BJ (cell line): ENCODE data around the gene LYPD6B. TPM values are rescaled to one million over a fixed set of nuclear protein-coding genes. Genes with fewer than 3 reads are reported as not detected.

Experiments
- CTCF ChIA-PET: fragments of 350-600 bp; formaldehyde crosslinking; extraction: SDS; loops from one replicate; lab custom pipeline; 2021; ENCODE audit warnings: antibody characterized with exemption, inconsistent platforms; lab: Yijun Ruan, JAX
- POLR2A ChIA-PET: fragments of 300-600 bp; sonication (Branson Sonifier 250); formaldehyde crosslinking; extraction: SDS; loops from one replicate; lab custom pipeline; 2021; ENCODE audit warnings: antibody characterized with exemption; lab: Charles Lee
- DNase-seq: peaks from one replicate; pipeline ENCODE4 v3.0.0-alpha.2; 2011; ENCODE audit warnings: low read depth
- H3K27me3 ChIP-seq: 2 replicates; pipeline ENCODE4 v1.6.0; 2011; ENCODE audit warnings: low read length; ENCODE audit not compliant: control insufficient read depth, insufficient read depth
- H3K36me3 ChIP-seq: 2 replicates; pipeline ENCODE4 v1.5.1; 2011; ENCODE audit warnings: low read length; ENCODE audit not compliant: control insufficient read depth, insufficient read depth
- H3K4me3 ChIP-seq: 2 replicates; pipeline ENCODE4 v1.5.1; 2011; ENCODE audit warnings: low read depth, mild to moderate bottlenecking, control low read depth, low read length
- CTCF ChIP-seq: IDR thresholded peaks from 2 replicates; pipeline ENCODE4 v1.5.1; 2011; ENCODE audit warnings: low read depth, mild to moderate bottlenecking, control low read depth, inconsistent platforms, low read length, moderate library complexity; ENCODE audit not compliant: insufficient read depth
- polyA plus RNA-seq: library from polyadenylated mRNA; depleted of rRNA; stranded (reverse); fragments of >200 nt; gene quantifications from 2 replicates; pipeline ENCODE4 v1.2.3, GENCODE V29; 2011

LYPD6B gene
- polyA plus RNA-seq, 1 experiment, result 19.1 TPM

- no peaks in the 10 kb centered on the region for H3K36me3 ChIP-seq
- H3K27me3 ChIP-seq, result no peaks in the 10 kb centered on the region
- no peak for DNase-seq
- ChIA-PET POLR2A (no interaction called here), CTCF (no interaction called here)
- H3K4me3 ChIP-seq, result no peak overlapping the region
- TF ChIP-seq CTCF, result no peak
Observed at GRCh38 chr2:149047118-149047517, 8.6 kb downstream of the LYPD6B start.

- ChIA-PET POLR2A (no interaction called here), CTCF (interaction anchor here (1.1 kb wide), 1 partner anchor 10 kb away, joined by 3 read pairs; no protein-coding TSS in a partner anchor)
- TF ChIP-seq CTCF, result no peak
- Histone ChIP-seq H3K36me3 (no peaks in the 10 kb centered on the region), H3K27me3 (no peaks in the 10 kb centered on the region), H3K4me3 (no peak overlapping the region)
- no peak for DNase-seq
Observed at GRCh38 chr2:149049142-149049541, 10.6 kb downstream of the LYPD6B start.

GRCh38 chr2:149050188-149050587 lies 11.7 kb downstream of the LYPD6B start:
- ChIA-PET CTCF (interaction anchor here (0.7 to 1.5 kb wide), 2 partner anchors 9 to 33 kb away, joined by 3 to 4 read pairs; no protein-coding TSS in a partner anchor), POLR2A (no interaction called here)
- Histone ChIP-seq H3K4me3 (no peak overlapping the region), H3K36me3 (no peaks in the 10 kb centered on the region), H3K27me3 (no peaks in the 10 kb centered on the region)
- no peak for TF ChIP-seq CTCF
- no peak for DNase-seq

GRCh38 chr2:149055751-149056150 lies 17.3 kb downstream of the LYPD6B start:
- POLR2A ChIA-PET, result no interaction called here
- no peak for DNase-seq
- Histone ChIP-seq H3K4me3 (no peak overlapping the region), H3K36me3 (no peaks in the 10 kb centered on the region), H3K27me3 (no peaks in the 10 kb centered on the region)
- CTCF ChIA-PET, result no interaction called here
- TF ChIP-seq CTCF, result no peak

- Histone ChIP-seq H3K36me3 (no peaks in the 10 kb centered on the region), H3K27me3 (no peaks in the 10 kb centered on the region), H3K4me3 (no peak overlapping the region)
- CTCF ChIA-PET, result no interaction called here
- POLR2A ChIA-PET, result no interaction called here
- no peak for TF ChIP-seq CTCF
- no peak for DNase-seq
Observed at GRCh38 chr2:149056541-149057255, 18.2 kb downstream of the LYPD6B start.
